MCF 10A (cell line): ENCODE results near the gene GXYLT2. TPM values are rescaled to one million over a fixed set of nuclear protein-coding genes. Genes with fewer than 3 reads are reported as not detected.

Experiments used
- BruUV-seq: library from RNA; stranded (reverse); fragments of 400-500 nt; replicated peaks from 2 replicates; lab custom pipeline; 2021; lab: Mats Ljungman, UMichigan
- CTCF ChIA-PET: fragments of 300-600 bp; sonication (Branson Sonifier 250); formaldehyde crosslinking; extraction: SDS; loops from one replicate; lab custom pipeline; 2021; ENCODE audit warnings: antibody characterized with exemption, inconsistent platforms; lab: Yijun Ruan, JAX
- POLR2A ChIA-PET: fragments of 300-600, 350-650 bp; sonication (Branson Sonifier 250); formaldehyde crosslinking; extraction: SDS; loops from one replicate; lab custom pipeline; 2020; ENCODE audit warnings: antibody characterized with exemption, inconsistent platforms; lab: Yijun Ruan, JAX
- DNase-seq: peaks from one replicate; pipeline ENCODE4 v3.0.0-alpha.2; 2018; ENCODE audit not compliant: unreplicated experiment
- H3K27ac Mint-ChIP-seq: one replicate; pipeline ENCODE4 v1.8.0; 2022; ENCODE audit warnings: mild to moderate bottlenecking, low read depth, mixed read lengths; ENCODE audit not compliant: unreplicated experiment
- H3K27me3 Mint-ChIP-seq: one replicate; pipeline ENCODE4 v1.8.0; 2022; ENCODE audit warnings: mixed read lengths; ENCODE audit not compliant: insufficient read depth, unreplicated experiment
- H3K36me3 Mint-ChIP-seq: one replicate; pipeline ENCODE4 v1.8.0; 2022; ENCODE audit warnings: mild to moderate bottlenecking, moderate library complexity, mixed read lengths; ENCODE audit not compliant: insufficient read depth, unreplicated experiment
- H3K4me1 Mint-ChIP-seq: one replicate; pipeline ENCODE4 v1.8.0; 2022; ENCODE audit warnings: mixed read lengths; ENCODE audit not compliant: insufficient read depth, unreplicated experiment
- H3K4me3 Mint-ChIP-seq: one replicate; pipeline ENCODE4 v1.8.0; 2022; ENCODE audit warnings: mild to moderate bottlenecking, moderate library complexity, mixed read lengths; ENCODE audit not compliant: unreplicated experiment
- H3K9me3 Mint-ChIP-seq: one replicate; pipeline ENCODE4 v1.8.0; 2022; ENCODE audit warnings: mixed read lengths; ENCODE audit not compliant: unreplicated experiment
- CTCF ChIP-seq: fragments of 200-600 bp; IDR thresholded peaks from one replicate; pipeline ENCODE4 v1.8.0; 2022; ENCODE audit warnings: antibody characterized with exemption, mild to moderate bottlenecking; ENCODE audit not compliant: unreplicated experiment
- intact Hi-C: fragments of 100-400 bp; cut with micrococcal nuclease; formaldehyde crosslinking; loops from 2 replicates; pipeline ENCODE4 v1.14.1; 2022
- total RNA-seq: library from RNA; stranded (reverse); gene quantifications from 2 replicates; pipeline ENCODE4 v1.2.3, GENCODE V29; 2022

The GXYLT2 gene
- total RNA-seq, 1 experiment from 2014 or later, result 3.9 TPM

GRCh38 chr3:72951259-72951722 lies 63.4 kb downstream of the GXYLT2 start:
- CTCF ChIA-PET, result no interaction called here
- POLR2A ChIA-PET, result no interaction called here
- TF ChIP-seq CTCF, result no peak

GRCh38 chr3:72953325-72953956 lies 65.6 kb downstream of the GXYLT2 start:
- no peak overlapping the region for H3K27ac Mint-ChIP-seq
- no TSS peak for BruUV-seq
- no peak for TF ChIP-seq CTCF
- H3K4me3 Mint-ChIP-seq, result no peak overlapping the region
- POLR2A ChIA-PET, result interaction anchor here (0.7 to 1.8 kb wide), 2 partner anchors 34 to 46 kb away, joined by 3 to 4 read pairs; no protein-coding TSS in a partner anchor
- H3K9me3 Mint-ChIP-seq, result no peaks in the 10 kb centered on the region
- no peaks in the 10 kb centered on the region for H3K36me3 Mint-ChIP-seq
- peak; percentile 78 for DNase-seq
- CTCF ChIA-PET, result interaction anchor here (0.8 to 2.1 kb wide), 6 partner anchors 15 to 132 kb away, joined by 3 to 10 read pairs (median 3); no protein-coding TSS in a partner anchor
- H3K27me3 Mint-ChIP-seq, result no peaks in the 10 kb centered on the region
- H3K4me1 Mint-ChIP-seq, result no peaks in the 10 kb centered on the region
- intact Hi-C loops, result no loop called here

More at GRCh38 chr3:72951259-72951722, 63.4 kb downstream of the GXYLT2 start:
- H3K36me3 Mint-ChIP-seq, result no peaks in the 10 kb centered on the region
- H3K4me1 Mint-ChIP-seq, result no peaks in the 10 kb centered on the region
- intact Hi-C loops, result no loop called here
- no peaks in the 10 kb centered on the region for H3K9me3 Mint-ChIP-seq
- H3K27me3 Mint-ChIP-seq, result no peaks in the 10 kb centered on the region
- DNase-seq, result peak; percentile 19
- H3K27ac Mint-ChIP-seq, result no peak overlapping the region
- BruUV-seq, result no TSS peak
- no peak overlapping the region for H3K4me3 Mint-ChIP-seq

GRCh38 chr3:72957297-72957696 lies 69.5 kb downstream of the GXYLT2 start:
- no peak for TF ChIP-seq CTCF
- CTCF ChIA-PET, result no interaction called here
- Mint-ChIP-seq H3K27ac (no peak overlapping the region), H3K27me3 (no peaks in the 10 kb centered on the region), H3K9me3 (no peaks in the 10 kb centered on the region), H3K4me3 (no peak overlapping the region), H3K4me1 (no peaks in the 10 kb centered on the region), H3K36me3 (no peaks in the 10 kb centered on the region)
- POLR2A ChIA-PET, result no interaction called here
- no TSS peak for BruUV-seq
- intact Hi-C loops, result no loop called here
- DNase-seq, result no peak

GRCh38 chr3:72959336-72959735 lies 71.5 kb downstream of the GXYLT2 start:
- Mint-ChIP-seq H3K4me3 (no peak overlapping the region), H3K36me3 (no peaks in the 10 kb centered on the region), H3K9me3 (no peaks in the 10 kb centered on the region), H3K27ac (no peak overlapping the region), H3K27me3 (no peaks in the 10 kb centered on the region), H3K4me1 (no peaks in the 10 kb centered on the region)
- POLR2A ChIA-PET, result interaction anchor here (0.6 kb wide), 1 partner anchor 18 kb away, joined by 3 read pairs; no protein-coding TSS in a partner anchor
- TF ChIP-seq CTCF, result no peak
- intact Hi-C loops, result no loop called here
- CTCF ChIA-PET, result interaction anchor here (0.7 to 1.0 kb wide), 2 partner anchors 33 to 147 kb away, joined by 3 to 5 read pairs; no protein-coding TSS in a partner anchor
- no peak for DNase-seq
- no TSS peak for BruUV-seq
